CD4-positive, alpha-beta T cell treated with Interleukin-4 for 1 hour (primary cell): ENCODE measurements around the gene ACADL.

Experiments
- DNase-seq, 2 donors: peaks; one replicate each; pipeline ENCODE4 v3.0.0-alpha.2; 2020 to 2022

ACADL gene

DNA sequence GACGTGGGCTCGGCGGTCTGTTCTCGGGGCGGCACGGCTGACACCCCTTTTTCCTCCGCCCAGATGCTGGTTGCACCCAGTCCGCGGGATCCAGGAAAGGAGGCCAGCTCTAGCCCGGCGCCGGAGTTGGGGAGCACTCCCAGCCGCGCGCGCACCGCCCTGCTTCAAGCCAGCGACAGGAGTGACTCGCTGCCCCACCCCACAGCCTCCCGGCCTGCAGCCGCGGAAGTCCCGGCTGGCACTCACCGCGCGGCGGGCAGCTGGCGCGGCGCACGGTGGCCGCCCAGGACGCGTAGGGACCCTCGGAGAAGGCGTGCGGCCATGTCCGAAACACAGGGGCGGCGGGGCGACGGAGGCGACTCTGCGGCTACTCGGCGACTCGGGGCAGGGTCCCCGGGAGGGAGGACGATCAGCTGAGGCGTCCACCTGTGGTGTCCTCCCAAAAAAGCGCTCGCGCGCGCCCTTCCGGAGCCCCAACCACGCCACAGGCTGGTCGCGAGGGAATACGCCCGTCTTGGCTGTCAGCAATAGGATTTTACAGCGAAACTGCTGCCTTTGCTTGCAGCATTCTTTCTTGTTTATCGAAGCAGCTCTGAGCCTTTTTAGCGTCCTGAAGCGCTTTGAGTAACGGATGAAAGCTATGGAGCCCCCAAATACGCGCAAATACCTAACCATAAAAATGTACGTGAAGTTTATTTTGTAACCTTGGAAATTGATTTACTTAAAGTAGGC lies at the start of gene ACADL:
TSS of gene ACADL (minus strand) at position 507 of the 732 bp plus-strand sequence. CDS start at position 323, 184 bp downstream.
- no peak for DNase-seq

DNA sequence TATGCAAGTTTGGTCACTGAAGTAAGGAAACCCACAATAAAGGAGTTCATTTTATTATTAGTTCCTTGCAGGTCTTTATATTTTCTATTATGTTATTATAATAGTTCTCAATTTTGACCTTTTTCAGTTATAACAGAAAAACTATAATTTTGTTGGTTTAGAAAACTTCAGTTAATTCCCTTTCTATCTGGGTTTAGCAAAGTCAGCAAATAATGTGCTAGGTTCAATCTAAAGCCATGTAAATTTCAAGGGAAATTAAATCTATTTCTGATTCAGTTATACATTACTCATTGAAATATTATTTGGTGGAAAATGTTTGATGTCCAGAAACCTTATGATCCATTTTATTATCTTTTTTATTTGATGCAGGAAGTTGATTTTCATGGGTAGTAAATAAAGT lies 46.1 kb upstream of the ACADL start:
- DNase-seq: no peak

DNA sequence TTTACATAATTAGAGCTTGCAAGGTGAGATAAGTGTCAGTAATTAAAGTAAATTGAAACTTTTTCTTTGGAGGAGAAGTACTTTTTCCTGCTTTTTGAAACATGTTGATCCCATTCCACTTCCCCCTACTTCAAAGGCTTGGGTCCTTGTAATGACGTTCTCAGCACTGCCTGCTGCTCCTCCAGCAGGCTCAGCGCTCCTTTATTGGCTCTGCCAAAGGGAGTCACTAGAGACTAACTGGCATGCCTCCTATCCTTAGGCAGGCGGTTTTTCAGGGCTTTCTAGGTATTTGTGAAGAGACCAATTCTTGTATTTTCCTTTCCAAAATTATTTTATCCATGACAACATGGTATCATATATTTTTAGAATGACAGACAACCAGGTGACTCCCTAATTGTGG lies 43.9 kb upstream of the ACADL start:
- no peak for DNase-seq

DNA sequence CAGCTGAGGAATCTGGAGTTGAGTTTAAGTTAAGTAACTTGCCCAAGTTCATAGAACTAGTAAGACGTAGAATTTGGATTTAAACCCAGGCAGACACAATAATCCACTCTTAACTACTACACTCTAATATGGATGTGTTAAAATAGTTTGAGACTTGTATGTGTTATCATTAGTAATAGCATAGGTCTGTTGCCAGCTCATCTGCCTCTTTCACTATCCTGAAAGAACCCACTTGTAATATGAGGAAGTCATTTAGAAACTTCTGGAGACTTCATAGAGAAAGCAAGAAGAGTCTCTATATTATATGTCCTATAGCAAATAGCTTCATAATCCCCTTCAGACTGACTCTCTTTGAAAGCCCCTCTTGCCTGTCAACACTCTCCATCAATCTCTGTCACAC lies 43.0 kb upstream of the ACADL start:
- DNase-seq: no peak

DNA sequence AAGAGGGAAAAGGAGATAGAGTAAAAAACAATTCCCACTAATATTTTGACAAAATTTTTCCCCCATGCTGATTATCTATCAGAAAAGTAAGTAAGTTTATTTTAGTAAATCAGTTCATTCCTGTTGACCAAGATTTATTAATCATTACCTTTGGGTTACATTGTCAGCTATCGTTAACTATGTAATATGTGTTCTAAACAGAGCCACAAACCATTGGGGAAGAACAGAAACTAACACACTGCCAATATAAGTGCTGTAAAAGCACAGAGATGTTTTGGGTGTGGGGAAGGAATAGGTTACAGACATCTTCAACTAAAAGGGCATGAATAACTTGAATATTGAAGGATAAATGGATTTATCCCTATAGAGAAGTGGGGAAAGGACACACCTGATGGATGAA lies 42.5 kb upstream of the ACADL start:
- no peak for DNase-seq

DNA sequence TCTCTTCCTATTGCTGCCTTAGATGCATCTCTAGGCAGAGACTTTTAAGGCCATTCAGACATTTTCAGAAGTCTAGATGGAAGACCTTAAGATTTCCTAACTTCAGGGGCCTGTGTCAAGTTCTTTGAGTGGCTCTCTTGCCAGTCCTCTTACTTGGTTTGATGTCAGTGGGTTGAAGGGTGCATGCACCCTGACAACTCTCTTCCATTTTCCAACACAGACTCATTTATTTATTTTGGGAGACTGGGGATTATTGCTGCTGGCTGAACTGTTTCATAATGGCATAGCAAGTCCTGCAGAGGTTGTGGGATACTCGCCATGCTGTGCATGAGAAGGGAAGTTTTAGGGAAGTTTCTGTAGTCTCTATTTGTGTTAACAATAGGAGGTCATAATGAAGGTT lies 39.0 kb upstream of the ACADL start:
- no peak for DNase-seq

DNA sequence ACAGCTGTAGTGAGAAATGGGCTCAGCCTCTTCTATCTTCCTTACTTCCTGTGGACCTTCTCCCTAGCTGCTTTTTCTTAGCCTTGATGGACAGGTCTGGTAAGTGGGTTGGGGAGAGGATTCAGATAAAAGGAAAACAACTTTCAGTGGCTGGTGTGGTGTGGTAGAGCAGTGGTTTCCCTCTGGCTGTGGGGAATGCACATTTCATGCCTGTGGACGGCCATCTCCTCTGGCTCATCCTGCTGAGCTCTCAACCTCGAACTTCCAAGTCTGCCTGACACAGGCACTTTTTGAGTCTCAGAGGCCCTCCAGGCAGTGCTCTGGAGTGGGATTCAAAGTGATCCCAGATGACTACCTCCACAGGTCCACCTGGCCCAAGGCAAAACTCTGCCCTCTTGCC lies 38.6 kb upstream of the ACADL start:
- no peak for DNase-seq

DNA sequence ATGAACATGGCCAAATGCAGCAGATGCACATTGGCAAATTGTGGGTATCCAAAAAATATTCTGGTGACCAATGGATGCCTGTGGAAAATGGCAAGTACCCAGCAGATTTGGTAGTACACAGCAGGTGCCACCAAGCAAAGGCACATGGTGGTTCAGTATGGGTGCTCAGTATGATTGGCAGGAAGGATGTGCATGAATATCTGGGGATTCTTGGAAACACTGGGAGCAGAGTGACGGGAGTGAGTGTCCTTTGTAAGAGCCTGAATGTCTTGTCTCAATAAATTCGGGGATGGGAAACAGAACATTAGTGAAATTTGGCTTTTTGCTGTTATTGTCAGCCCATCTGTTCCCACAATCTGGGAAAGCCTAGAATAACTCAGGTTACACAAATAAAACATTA lies 36.8 kb upstream of the ACADL start:
- DNase-seq: no peak

DNA sequence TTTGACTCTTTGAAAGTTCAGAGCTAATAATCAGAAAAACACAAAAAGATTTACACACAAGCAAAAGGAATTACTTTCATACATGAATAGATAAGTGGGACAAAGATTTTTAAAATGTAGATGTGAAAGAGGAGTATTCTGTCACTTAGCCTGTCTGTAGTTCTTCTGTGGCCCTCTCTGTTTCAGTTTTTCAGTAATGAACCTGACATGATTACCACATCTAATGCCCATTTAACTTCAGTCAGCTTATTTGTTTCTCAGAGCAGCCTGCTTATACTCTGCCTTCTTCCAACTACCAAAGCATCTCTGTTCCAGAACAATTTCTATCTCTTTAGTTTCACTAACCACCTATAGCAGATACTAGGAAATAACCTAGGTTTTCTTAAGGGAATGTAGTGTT lies 34.4 kb upstream of the ACADL start:
- DNase-seq: no peak

DNA sequence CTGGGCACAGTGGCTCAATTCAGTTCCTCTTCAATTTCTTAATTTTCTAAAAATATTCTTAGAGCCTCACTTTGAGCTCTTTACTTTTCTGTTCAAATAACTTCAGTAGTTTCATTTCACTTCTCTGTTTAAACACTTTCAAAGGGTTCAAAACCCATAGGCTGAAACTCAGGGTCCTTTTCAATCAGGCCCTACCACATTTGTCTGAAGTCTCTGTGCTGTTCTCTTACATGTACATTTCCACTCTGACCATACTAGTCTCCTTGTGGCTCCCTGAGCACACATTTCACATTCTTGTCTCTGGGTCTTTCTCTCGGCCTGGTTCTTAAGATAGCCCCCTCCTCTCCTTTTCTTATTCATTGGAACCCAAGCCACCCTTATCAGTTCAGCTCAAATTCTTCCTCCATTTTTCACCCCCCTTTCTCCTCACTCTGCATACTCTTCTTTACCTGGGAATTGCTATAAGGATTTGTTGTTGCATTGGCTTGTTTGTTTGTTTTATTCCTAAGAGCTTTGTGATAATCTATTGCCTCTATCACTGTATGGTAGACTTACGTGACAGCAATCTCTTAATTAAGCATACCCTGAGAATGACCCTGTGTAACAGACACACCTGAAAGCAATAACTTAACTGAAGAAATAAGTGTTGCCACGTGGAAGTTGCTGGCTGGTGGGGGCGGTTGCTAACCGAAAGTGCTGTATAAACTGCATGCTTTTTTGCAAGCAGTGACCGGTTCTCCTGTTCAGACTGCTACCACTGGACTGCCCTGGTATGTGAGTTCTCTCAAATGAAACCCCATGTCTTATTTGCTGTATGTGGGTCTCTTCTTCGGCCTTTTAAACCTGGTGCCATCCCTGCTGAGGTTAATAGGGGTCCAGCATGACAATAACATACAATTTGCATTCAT lies 27.7 kb upstream of the ACADL start:
- no peak for DNase-seq

DNA sequence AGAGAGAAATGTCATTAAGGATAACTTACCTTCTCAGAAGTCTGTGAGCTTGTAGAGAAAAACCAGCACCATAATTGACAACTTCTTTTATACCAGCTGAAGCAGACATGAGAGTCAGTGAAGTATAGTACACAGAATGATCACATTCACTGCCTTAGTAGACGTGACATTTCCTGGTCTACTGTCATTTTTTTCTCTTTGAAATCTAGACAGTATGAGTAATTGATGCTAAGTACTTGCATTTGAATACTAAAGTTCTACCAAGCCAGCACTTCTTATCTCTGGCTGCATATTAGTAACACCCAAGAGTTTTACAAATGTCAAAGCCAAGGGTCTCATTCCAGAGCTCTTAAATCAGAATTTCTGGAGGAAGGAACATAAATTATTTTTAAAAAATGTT lies 25.4 kb upstream of the ACADL start:
- no peak for DNase-seq

DNA sequence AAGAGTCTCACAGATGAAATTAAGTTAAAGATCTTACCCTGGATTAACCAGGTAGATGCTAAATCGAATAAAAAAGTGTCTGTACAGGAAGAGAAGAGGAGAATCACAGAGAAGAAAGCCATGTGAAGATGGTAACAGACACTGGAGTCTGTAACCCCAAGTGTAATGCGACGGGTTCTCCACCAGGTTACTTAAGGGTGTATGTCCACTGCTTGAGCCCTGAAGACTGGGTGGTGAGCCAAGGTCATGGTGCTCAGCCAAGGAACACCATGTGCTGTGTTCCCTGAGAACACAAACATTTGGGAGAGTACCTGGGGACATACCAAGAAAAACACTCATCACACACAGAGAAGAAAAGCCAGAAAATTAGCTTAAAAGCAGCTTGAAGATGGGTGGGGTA lies 8.2 kb upstream of the ACADL start:
- no peak for DNase-seq

DNA sequence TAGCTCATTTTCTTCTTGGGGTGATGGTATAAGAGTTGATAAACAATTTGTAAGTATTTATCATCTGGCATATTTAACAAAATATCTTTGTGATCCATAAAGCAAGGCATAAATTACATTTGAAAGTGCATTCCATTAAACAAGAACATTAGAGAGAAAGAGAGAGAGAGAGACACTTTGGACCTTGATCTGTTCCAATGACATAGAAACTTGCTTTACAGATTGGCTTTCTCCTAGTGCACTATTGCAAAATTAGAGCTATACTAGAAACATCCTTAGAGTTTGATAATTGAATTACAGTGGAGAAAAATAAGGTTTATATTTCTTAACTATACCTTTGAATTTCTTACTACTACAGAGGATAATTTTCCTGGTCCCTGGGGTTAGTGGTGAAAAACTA lies 5.7 kb upstream of the ACADL start:
- no peak for DNase-seq

DNA sequence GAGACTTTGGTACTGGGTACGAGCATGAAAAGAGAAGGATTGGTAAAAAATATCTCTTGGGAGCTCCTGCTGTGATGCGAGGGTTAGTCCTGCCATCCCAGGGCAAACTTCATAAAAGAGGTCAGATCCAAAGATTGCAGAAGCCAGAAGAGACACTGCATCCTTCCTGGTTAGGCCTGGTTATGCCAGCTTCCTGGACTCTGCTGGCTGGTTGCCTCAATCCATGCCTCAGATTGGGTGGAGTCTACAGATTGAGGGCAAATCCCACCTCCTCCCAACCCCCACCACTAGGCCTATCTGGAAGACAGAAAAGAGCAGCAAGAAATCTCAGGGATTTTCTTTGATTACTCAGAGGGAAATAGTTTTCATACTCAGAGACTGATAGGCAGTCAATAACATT lies 5.3 kb upstream of the ACADL start:
- DNase-seq: no peak

DNA sequence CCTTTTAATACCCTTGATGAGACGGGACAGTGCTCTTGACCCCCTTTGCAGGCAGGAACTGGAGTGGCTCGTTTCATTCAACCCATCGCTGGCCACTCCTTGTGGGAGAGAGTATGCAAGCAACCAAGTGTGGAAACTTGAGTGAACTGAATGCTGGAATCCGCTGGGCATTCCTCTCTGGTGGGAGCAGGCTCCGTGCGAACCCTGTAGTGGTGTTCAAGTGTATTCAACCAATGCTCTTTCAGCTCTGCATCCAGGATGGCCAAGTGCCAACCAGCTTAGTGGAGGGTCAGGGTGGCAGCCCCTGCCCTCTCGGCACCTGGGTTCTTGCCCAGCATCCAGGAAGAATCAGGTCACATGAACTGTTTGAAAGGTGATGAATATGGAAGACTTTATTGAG lies 3.3 kb upstream of the ACADL start:
- no peak for DNase-seq

DNA sequence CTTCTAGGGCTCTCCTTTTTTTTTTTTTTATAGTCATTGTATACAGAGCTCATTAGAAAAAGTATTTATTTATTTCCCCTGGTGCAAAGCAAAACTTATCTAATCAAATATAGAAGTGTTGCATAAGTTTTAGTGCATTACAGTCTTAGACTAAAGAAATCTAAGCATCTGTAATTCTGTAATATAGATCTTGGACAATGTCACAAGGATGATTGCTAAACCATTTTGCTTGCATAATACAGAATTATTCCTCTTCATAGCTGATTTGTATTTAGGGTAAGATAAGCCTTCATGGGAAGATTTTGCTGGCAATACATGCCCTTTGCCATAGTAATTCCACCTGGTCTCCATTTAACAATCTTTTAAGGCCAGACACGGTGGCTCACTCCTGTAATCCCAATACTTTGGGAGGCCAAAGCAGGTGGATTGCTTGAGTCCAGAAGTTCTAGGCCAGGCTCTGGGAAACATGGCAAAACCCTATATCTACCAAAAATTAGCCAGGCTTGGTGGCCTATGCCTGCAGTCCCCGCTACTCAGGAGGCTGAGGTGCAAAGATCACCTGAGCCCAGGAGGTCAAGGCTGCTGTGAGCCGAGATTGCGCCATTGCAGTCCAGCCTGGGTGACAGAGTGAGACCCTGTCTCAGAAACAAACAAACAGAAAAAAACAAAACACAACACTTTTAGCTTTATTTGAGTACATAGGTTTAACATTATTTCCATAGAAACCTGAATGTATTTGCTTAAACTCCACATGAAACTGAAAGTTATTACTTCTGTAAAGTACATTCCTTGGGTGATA lies 2.2 kb upstream of the ACADL start:
- no peak for DNase-seq

DNA sequence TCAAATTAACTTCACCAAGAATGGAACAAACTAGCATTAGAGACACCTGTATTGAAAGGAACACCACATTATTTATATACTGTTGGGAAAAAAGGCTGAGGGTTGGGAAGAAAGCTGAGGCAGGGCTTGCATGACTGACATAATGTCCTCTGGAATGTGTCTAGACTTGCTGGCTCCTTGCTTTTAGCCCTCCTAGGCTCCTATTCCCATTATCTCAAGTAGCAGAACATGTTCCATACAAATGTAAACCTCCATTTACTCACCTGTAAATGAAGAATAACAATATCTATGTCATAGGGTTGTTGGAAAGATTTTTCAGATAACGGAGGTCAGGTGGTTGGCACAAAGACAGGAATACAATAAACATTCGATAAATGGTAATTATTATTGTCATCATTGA lies 976 bp upstream of the ACADL start:
- no peak for DNase-seq

DNA sequence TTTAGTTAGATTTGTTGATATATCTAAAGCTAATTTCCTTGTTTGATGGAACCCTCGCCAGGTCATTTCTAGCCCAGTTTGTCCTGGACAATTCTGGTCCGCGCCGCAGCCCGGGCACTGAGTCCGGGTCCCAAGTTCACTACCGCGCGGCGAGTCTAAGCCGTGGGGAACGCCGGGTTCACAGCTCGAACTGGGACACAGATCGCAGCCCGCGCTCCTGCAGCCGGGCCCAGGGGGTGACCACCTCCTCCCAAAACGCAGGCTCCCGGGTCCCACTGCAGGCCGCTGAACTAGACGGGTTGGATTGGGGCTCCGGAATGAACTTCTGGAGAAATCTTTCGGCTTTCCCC lies 681 bp downstream of the ACADL start:
- DNase-seq: no peak

DNA sequence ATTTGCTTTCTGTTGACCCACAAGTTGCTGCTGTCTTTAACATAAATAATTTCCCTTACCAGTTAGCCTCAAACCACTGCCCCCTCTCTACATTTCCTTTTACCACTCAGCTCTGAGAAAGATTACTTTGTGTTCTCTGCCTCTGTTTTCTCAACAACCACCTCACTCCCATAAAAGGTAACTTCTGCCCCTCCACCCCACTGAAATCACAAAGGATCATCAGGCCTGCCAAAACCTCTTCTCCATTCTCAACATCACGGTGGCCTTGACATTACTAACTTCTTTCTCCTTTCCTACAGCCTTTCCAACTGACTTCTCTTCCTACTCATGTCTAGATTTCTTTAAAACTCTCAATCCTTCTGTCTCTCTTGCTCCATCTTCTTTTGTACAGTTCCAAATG lies 10.1 kb downstream of the ACADL start:
- no peak for DNase-seq

DNA sequence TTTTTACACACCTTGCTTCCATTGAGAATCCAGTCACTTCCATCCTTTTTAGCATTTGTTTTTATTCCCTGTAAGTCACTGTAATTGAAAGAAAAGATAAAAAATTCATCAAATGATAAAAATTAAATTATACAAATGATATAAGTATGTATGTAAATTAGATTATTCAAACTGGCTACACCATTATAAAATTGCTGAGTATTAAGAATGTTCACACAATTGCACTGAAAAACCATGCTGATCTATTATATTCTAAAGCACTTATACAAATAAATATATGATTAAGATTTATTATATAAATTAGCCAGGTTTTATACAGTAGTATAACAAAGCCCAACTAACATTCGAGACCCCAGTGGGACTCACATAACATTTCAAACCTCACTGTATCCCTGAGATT lies 15.1 kb downstream of the ACADL start:
- no peak for DNase-seq

DNA sequence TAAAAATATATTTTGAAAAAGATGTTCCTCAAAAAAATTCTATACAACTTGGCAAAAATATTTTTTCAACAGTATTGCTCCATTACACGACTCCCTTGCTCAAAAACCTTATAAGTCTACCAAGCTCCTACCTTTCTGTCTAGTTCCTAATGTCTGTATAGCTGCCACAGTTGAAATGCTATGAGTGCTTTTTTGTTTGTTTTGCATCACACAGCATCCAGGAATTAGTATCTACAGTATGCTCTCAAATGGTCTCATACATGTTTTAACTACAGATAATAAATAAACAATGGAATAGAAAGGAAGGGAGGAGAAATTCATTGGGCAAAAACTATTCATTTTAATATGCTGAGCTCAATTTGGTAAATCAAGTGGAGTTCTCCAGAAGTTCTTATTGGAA lies 17.3 kb downstream of the ACADL start:
- no peak for DNase-seq

DNA sequence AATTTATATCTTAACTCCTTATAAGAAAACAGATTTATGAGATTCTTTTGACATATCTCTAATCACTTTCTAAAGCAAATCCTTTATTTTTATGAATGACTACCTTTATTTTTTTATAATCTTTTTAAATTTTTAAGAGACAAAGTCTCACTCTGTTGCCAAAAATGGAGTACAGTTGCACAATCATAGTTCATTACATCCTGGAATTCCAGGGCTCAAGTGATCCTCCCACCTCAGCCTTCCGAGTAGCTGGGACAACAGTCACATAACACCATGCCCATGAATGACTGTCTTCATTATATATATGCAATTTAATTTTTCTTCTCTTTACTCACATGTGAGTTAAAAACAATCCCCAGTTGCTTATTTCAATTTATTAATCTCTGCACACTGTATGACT lies 21.7 kb downstream of the ACADL start:
- no peak for DNase-seq

DNA sequence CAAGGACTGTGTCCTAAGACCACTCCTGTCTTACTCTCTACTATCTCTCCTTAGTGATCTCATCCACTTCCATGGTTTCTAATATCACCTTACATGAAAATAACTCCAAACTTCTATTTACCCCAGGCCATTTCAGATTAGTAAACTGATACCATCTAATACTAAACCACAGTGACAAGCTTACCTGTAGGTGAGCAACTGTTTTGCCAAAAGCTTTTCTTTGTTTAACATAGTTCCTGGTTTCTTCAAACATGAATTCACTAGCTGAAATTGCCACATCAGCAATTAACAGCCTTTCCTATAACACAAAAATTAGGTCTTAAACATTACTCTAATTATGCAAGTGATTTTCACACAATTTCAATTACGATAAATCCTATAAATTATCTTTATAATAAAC lies 22.1 kb downstream of the ACADL start:
- DNase-seq: no peak

DNA sequence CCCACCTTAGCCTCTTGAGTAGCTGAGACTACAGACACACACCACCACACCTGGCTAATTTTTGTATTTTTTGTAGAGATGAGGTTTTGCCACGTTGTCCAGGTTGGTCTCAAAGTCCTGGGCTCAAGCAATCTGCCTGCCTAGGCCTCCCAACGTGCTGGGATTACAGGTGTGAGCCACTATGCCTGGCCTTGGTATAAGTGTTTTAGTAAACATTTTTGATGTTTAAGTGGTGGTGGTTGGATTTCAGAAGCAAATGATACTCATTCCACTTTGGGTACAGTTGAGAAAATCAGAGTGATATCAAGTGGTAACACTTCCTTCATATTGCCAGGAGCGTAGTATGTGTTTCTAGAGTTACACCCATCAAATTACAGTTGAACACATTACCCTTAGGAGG lies 25.4 kb downstream of the ACADL start:
- DNase-seq: no peak
